HEK293T (cell line): ENCODE results near the gene CDIPT.

Experiments used
- BHLHE40 ChIP-seq: fragments of 450-650 bp; IDR thresholded peaks from 2 replicates; pipeline ENCODE4 v1.6.1; 2016; ENCODE audit warnings: mild to moderate bottlenecking, moderate library complexity, borderline replicate concordance
- CTBP1 ChIP-seq: fragments of 450-650 bp; IDR thresholded peaks from 2 replicates; pipeline ENCODE4 v1.6.1; 2016; ENCODE audit warnings: borderline replicate concordance
- ELF4 ChIP-seq: fragments of 450-650 bp; IDR thresholded peaks from 2 replicates; pipeline ENCODE4 v1.6.1; 2017; ENCODE audit warnings: antibody characterized with exemption
- FOXA1 ChIP-seq: fragments of 450-650 bp; IDR thresholded peaks from 2 replicates; pipeline ENCODE4 v1.6.1; 2016; ENCODE audit warnings: mild to moderate bottlenecking
- FOXM1 ChIP-seq: fragments of 450-650 bp; IDR thresholded peaks from 2 replicates; pipeline ENCODE4 v1.6.1; 2017; ENCODE audit warnings: mild to moderate bottlenecking, borderline replicate concordance
- LEF1 ChIP-seq: fragments of 450-650 bp; IDR thresholded peaks from 2 replicates; pipeline ENCODE4 v1.6.1; 2017; ENCODE audit warnings: mild to moderate bottlenecking, borderline replicate concordance
- NFRKB ChIP-seq: fragments of 450-650 bp; IDR thresholded peaks from 2 replicates; pipeline ENCODE4 v1.6.1; 2016; ENCODE audit warnings: mild to moderate bottlenecking, moderate library complexity
- ZNF384 ChIP-seq: fragments of 450-650 bp; IDR thresholded peaks from 2 replicates; pipeline ENCODE4 v1.6.1; 2016

- TF ChIP-seq BHLHE40 (no peak), FOXM1 (no peak), NFRKB (no peak), CTBP1 (no peak), ZNF384 (no peak), FOXA1 (no peak), ELF4 (no peak), LEF1 (no peak)
Measured at GRCh38 chr16:29909391-29909790, 46.4 kb upstream of the CDIPT start.
